DOHH2 (cell line): ENCODE results near the gene TRPM2.

Experiments
- H3F3A ChIP-seq: fragments of 200-600 bp; sonication (generic), shearing (Covaris generic); 2 replicates; pipeline ENCODE4 v1.6.0; 2016; ENCODE audit warnings: antibody characterized with exemption, mild to moderate bottlenecking; ENCODE audit not compliant: control insufficient read depth, insufficient read depth
- H3K27ac ChIP-seq: fragments of 200-600 bp; sonication (generic); 2 replicates; pipeline ENCODE4 v1.5.1; 2014; ENCODE audit warnings: low read depth, mild to moderate bottlenecking, low read length, moderate library complexity
- H3K27me3 ChIP-seq: fragments of 200-600 bp; sonication (generic); 2 replicates; pipeline ENCODE4 v1.6.1; 2014; ENCODE audit warnings: mild to moderate bottlenecking, low read length, mixed read lengths; ENCODE audit not compliant: control insufficient read depth
- H3K36me3 ChIP-seq: fragments of 200-600 bp; sonication (generic); 2 replicates; pipeline ENCODE4 v1.6.1; 2014; ENCODE audit warnings: mild to moderate bottlenecking, low read length, moderate library complexity, mixed read lengths; ENCODE audit not compliant: control insufficient read depth
- H3K4me1 ChIP-seq: fragments of 200-600 bp; sonication (generic); 2 replicates; pipeline ENCODE4 v1.6.1; 2014; ENCODE audit warnings: mild to moderate bottlenecking, low read length, mixed read lengths; ENCODE audit not compliant: control insufficient read depth
- H3K4me2 ChIP-seq: fragments of 200-600 bp; sonication (generic); 2 replicates; pipeline ENCODE4 v1.6.0; 2014; ENCODE audit warnings: mild to moderate bottlenecking, low read length, moderate library complexity
- H3K4me3 ChIP-seq: fragments of 200-600 bp; sonication (generic); 2 replicates; pipeline ENCODE4 v1.5.1; 2014; ENCODE audit warnings: mild to moderate bottlenecking, low read length, mixed read lengths
- H3K79me2 ChIP-seq: fragments of 200-600 bp; sonication (generic); 2 replicates; pipeline ENCODE4 v1.6.1; 2014; ENCODE audit warnings: mild to moderate bottlenecking, low read length, mixed read lengths; ENCODE audit not compliant: control insufficient read depth
- H3K9me2 ChIP-seq: fragments of 200-600 bp; sonication (generic); replicated peaks from 2 replicates; pipeline ENCODE4 v1.6.1; 2014; ENCODE audit warnings: mild to moderate bottlenecking, low read length, mixed read lengths; ENCODE audit not compliant: control insufficient read depth
- H3K9me3 ChIP-seq: fragments of 200-600 bp; sonication (generic); 2 replicates; pipeline ENCODE4 v1.6.1; 2014; ENCODE audit warnings: antibody characterized with exemption, low read length, mixed read lengths; ENCODE audit not compliant: control insufficient read depth, insufficient read depth
- H4K20me1 ChIP-seq: fragments of 200-600 bp; sonication (generic); 2 replicates; pipeline ENCODE4 v1.6.0; 2014; ENCODE audit warnings: low read depth, mild to moderate bottlenecking, antibody characterized with exemption, low read length, moderate library complexity; ENCODE audit not compliant: control insufficient read depth, insufficient read depth
- CTCF ChIP-seq: fragments of 200-600 bp; sonication (generic); IDR thresholded peaks from one replicate; pipeline ENCODE4 v1.5.1; 2014; ENCODE audit warnings: antibody characterized with exemption, mild to moderate bottlenecking, low read depth, low read length; ENCODE audit not compliant: poor library complexity, severe bottlenecking
- EZH2phosphoT487 ChIP-seq: fragments of 200-600 bp; sonication (generic); IDR thresholded peaks from 2 replicates; pipeline ENCODE4 v1.6.1; 2017; ENCODE audit warnings: borderline replicate concordance, mild to moderate bottlenecking, antibody characterized with exemption, low read length, moderate library complexity, mixed read lengths

TRPM2 gene

GRCh38 chr21:44398499-44398898 lies 45.1 kb downstream of the TRPM2 start:
- H3K79me2 ChIP-seq = no peaks in the 10 kb centered on the region
- peaks cover 13% of the 10 kb centered on the region; the same call in 1 of the 2 replicates for H3K9me3 ChIP-seq
- TF ChIP-seq CTCF (no peak), EZH2phosphoT487 (no peak)
- no peak overlapping the region for H3K4me2 ChIP-seq
- no peaks in the 10 kb centered on the region for H3K9me2 ChIP-seq
- no peak overlapping the region for H3K4me3 ChIP-seq
- H3K27ac ChIP-seq = no peak overlapping the region
- H3F3A ChIP-seq = peaks cover 1% of the 10 kb centered on the region
- H3K4me1 ChIP-seq = no peaks in the 10 kb centered on the region
- H3K27me3 ChIP-seq = no peaks in the 10 kb centered on the region
- no peaks in the 10 kb centered on the region for H4K20me1 ChIP-seq
- H3K36me3 ChIP-seq = no peaks in the 10 kb centered on the region

- no peak overlapping the region for H3K4me3 ChIP-seq
- no peak for TF ChIP-seq EZH2phosphoT487
- H3K4me2 ChIP-seq = no peak overlapping the region
- no peaks in the 10 kb centered on the region for H3K79me2 ChIP-seq
- H3K36me3 ChIP-seq = no peaks in the 10 kb centered on the region
- H4K20me1 ChIP-seq = no peaks in the 10 kb centered on the region
- H3F3A ChIP-seq = peaks cover 8% of the 10 kb centered on the region
- no peak overlapping the region for H3K27ac ChIP-seq
- peaks cover 22% of the 10 kb centered on the region; the same call in 1 of the 2 replicates for H3K9me3 ChIP-seq
- no peaks in the 10 kb centered on the region for H3K4me1 ChIP-seq
- no peaks in the 10 kb centered on the region for H3K27me3 ChIP-seq
- no peaks in the 10 kb centered on the region for H3K9me2 ChIP-seq
Observed at GRCh38 chr21:44399151-44399954, 45.9 kb downstream of the TRPM2 start.

- Histone ChIP-seq H3K9me2 (no peaks in the 10 kb centered on the region), H4K20me1 (no peaks in the 10 kb centered on the region), H3K4me3 (no peak overlapping the region), H3K4me2 (no peak overlapping the region), H3K4me1 (no peaks in the 10 kb centered on the region), H3K79me2 (no peaks in the 10 kb centered on the region), H3F3A (peaks cover 8% of the 10 kb centered on the region), H3K9me3 (peaks cover 27% of the 10 kb centered on the region; the same call in 1 of the 2 replicates), H3K27me3 (no peaks in the 10 kb centered on the region), H3K36me3 (no peaks in the 10 kb centered on the region), H3K27ac (no peak overlapping the region)
- TF ChIP-seq EZH2phosphoT487 (no peak), CTCF (no peak)
Observed at GRCh38 chr21:44399955-44400790, 46.8 kb downstream of the TRPM2 start.
